Measurements from ENCODE around the gene SLC36A2.
"Not testable (repeated sequence)": the region's sequence is repeated elsewhere in the genome, so short reads cannot be mapped to it uniquely, and the experiment has no call there.

- not testable (repeated sequence) for TF ChIP-seq POLR2A, CTCF, POLR2AphosphoS5 (IDR thresholded peaks at IDR 0.05)
Observed at GRCh38 chr5:151309266-151309665, 38.1 kb downstream of the SLC36A2 start.
